Astrocyte (in vitro differentiated cells and primary cell): ENCODE data around the gene CDK6. TPM values are rescaled to one million over a fixed set of nuclear protein-coding genes. Genes with fewer than 3 reads are reported as not detected.

ENCODE experiments used
- DNase-seq: peaks from one replicate; pipeline ENCODE4 v3.0.0-alpha.2; 2010; ENCODE audit warnings: low read depth
- FAIRE-seq: peaks from 2 replicates; lab custom pipeline; 2011; peaks lifted over from hg19 to GRCh38; lab: Jason Lieb, UNC
- H2AFZ ChIP-seq: 2 replicates; pipeline ENCODE4 v1.6.0; 2012; ENCODE audit warnings: low read depth, low read length, inconsistent platforms
- H3K27ac ChIP-seq: 2 replicates; pipeline ENCODE4 v1.5.1; 2011; ENCODE audit warnings: low read depth, low read length, inconsistent platforms
- H3K27me3 ChIP-seq: 2 replicates; pipeline ENCODE4 v1.6.0; 2011; ENCODE audit warnings: low read length, inconsistent platforms; ENCODE audit not compliant: insufficient read depth
- H3K36me3 ChIP-seq: 2 replicates; pipeline ENCODE4 v1.5.1; 2011; ENCODE audit warnings: low read length, inconsistent platforms; ENCODE audit not compliant: insufficient read depth
- H3K4me1 ChIP-seq: 2 replicates; pipeline ENCODE4 v1.5.1; 2011; ENCODE audit warnings: low read length, inconsistent platforms; ENCODE audit not compliant: insufficient read depth
- H3K4me2 ChIP-seq: 2 replicates; pipeline ENCODE4 v1.6.0; 2012; ENCODE audit warnings: low read length, inconsistent platforms
- H3K4me3 ChIP-seq: 2 replicates; pipeline ENCODE4 v1.5.1; 2011; ENCODE audit warnings: low read depth, mild to moderate bottlenecking, low read length, inconsistent platforms; ENCODE audit not compliant: insufficient read depth
- H3K79me2 ChIP-seq: 2 replicates; pipeline ENCODE4 v1.6.0; 2012; ENCODE audit warnings: mild to moderate bottlenecking, low read length, inconsistent platforms; ENCODE audit not compliant: insufficient read depth
- H3K9ac ChIP-seq: 2 replicates; pipeline ENCODE4 v1.6.0; 2012; ENCODE audit warnings: mild to moderate bottlenecking, low read length, inconsistent platforms
- H3K9me3 ChIP-seq: 2 replicates; pipeline ENCODE4 v1.5.1; 2012; ENCODE audit warnings: low read depth, mild to moderate bottlenecking, low read length, inconsistent platforms; ENCODE audit not compliant: insufficient read depth
- H4K20me1 ChIP-seq: 2 replicates; pipeline ENCODE4 v1.6.0; 2012; ENCODE audit warnings: low read length, inconsistent platforms; ENCODE audit not compliant: insufficient read depth
- H3K27ac Mint-ChIP-seq: one replicate; pipeline ENCODE4 v1.8.0; 2021; ENCODE audit warnings: mild to moderate bottlenecking, mixed read lengths; ENCODE audit not compliant: unreplicated experiment
- H3K27me3 Mint-ChIP-seq: one replicate; pipeline ENCODE4 v1.8.0; 2021; ENCODE audit warnings: low read depth, mixed read lengths; ENCODE audit not compliant: unreplicated experiment
- H3K36me3 Mint-ChIP-seq: one replicate; pipeline ENCODE4 v1.8.0; 2021; ENCODE audit warnings: low read depth, mixed read lengths; ENCODE audit not compliant: unreplicated experiment
- H3K4me1 Mint-ChIP-seq: one replicate; pipeline ENCODE4 v1.8.0; 2021; ENCODE audit warnings: low read depth, mixed read lengths; ENCODE audit not compliant: unreplicated experiment
- H3K4me3 Mint-ChIP-seq: one replicate; pipeline ENCODE4 v1.8.0; 2021; ENCODE audit warnings: mild to moderate bottlenecking, moderate library complexity, mixed read lengths; ENCODE audit not compliant: unreplicated experiment
- H3K9me3 Mint-ChIP-seq: one replicate; pipeline ENCODE4 v1.8.0; 2021; ENCODE audit warnings: mild to moderate bottlenecking, mixed read lengths; ENCODE audit not compliant: unreplicated experiment
- CTCF ChIP-seq: IDR thresholded peaks from 2 replicates; pipeline ENCODE4 v1.5.1; 2011; ENCODE audit warnings: low read depth, mild to moderate bottlenecking, inconsistent platforms, low read length, moderate library complexity; ENCODE audit not compliant: insufficient read depth
- EZH2 ChIP-seq: IDR thresholded peaks from 2 replicates; pipeline ENCODE4 v1.6.1; 2012; ENCODE audit warnings: mild to moderate bottlenecking, low read length, inconsistent platforms; ENCODE audit not compliant: insufficient read depth
- total RNA-seq: library from RNA; stranded (reverse); gene quantifications from 2 replicates; pipeline ENCODE4 v1.2.1, GENCODE V29; 2021

The CDK6 gene
- total RNA-seq, 1 donor from 2014 or later, result 160 TPM

- Mint-ChIP-seq H3K9me3 (no peaks in the 10 kb centered on the region), H3K4me1 (peaks cover 39% of the 10 kb centered on the region), H3K27me3 (no peaks in the 10 kb centered on the region), H3K36me3 (peaks cover 7% of the 10 kb centered on the region), H3K4me3 (no peak overlapping the region), H3K27ac (no peak overlapping the region)
- DNase-seq (no peak), FAIRE-seq (no peak)
- H3K4me3 ChIP-seq, result no peak overlapping the region
- H3K4me1 ChIP-seq, result peaks cover 21% of the 10 kb centered on the region
- TF ChIP-seq CTCF (no peak), EZH2 (no peak)
- no peak overlapping the region for H3K9ac ChIP-seq
- H3K4me2 ChIP-seq, result no peak overlapping the region
- H3K9me3 ChIP-seq, result no peaks in the 10 kb centered on the region
- peak overlapping the region; percentile 15 for H3K27ac ChIP-seq
- H3K79me2 ChIP-seq, result peaks cover 95% of the 10 kb centered on the region
- H3K27me3 ChIP-seq, result no peaks in the 10 kb centered on the region
- peaks cover 5% of the 10 kb centered on the region for H3K36me3 ChIP-seq
- no peak overlapping the region for H2AFZ ChIP-seq
- H4K20me1 ChIP-seq, result peaks cover 11% of the 10 kb centered on the region
Measured at GRCh38 chr7:92742186-92742585, 94.2 kb downstream of the CDK6 start.

- H2AFZ ChIP-seq, result no peak overlapping the region
- H3K4me3 ChIP-seq, result no peak overlapping the region
- Mint-ChIP-seq H3K27ac (peak overlapping the region; percentile 91), H3K9me3 (no peaks in the 10 kb centered on the region), H3K4me1 (peaks cover 32% of the 10 kb centered on the region), H3K4me3 (peak overlapping the region; percentile 56), H3K27me3 (no peaks in the 10 kb centered on the region), H3K36me3 (peaks cover 7% of the 10 kb centered on the region)
- peaks cover 5% of the 10 kb centered on the region for H3K36me3 ChIP-seq
- H3K4me1 ChIP-seq, result peaks cover 16% of the 10 kb centered on the region
- TF ChIP-seq CTCF (no peak), EZH2 (no peak)
- H4K20me1 ChIP-seq, result peaks cover 14% of the 10 kb centered on the region
- H3K27ac ChIP-seq, result peak overlapping the region; percentile 72
- peak; percentile 97 for FAIRE-seq
- DNase-seq, result peak; percentile 95
- peak overlapping the region; percentile 37 for H3K9ac ChIP-seq
- H3K9me3 ChIP-seq, result no peaks in the 10 kb centered on the region
- H3K79me2 ChIP-seq, result peaks cover 93% of the 10 kb centered on the region
- no peaks in the 10 kb centered on the region for H3K27me3 ChIP-seq
- peak overlapping the region; percentile 68 for H3K4me2 ChIP-seq
Measured at GRCh38 chr7:92740700-92741126, 95.7 kb downstream of the CDK6 start.

- Histone ChIP-seq H3K4me1 (peaks cover 16% of the 10 kb centered on the region), H3K4me2 (peak overlapping the region; percentile 68), H3K4me3 (no peak overlapping the region), H3K36me3 (peaks cover 5% of the 10 kb centered on the region), H4K20me1 (peaks cover 14% of the 10 kb centered on the region), H3K27me3 (no peaks in the 10 kb centered on the region), H3K9ac (peak overlapping the region; percentile 25), H3K79me2 (peaks cover 93% of the 10 kb centered on the region), H2AFZ (no peak overlapping the region), H3K27ac (peak overlapping the region; percentile 72), H3K9me3 (no peaks in the 10 kb centered on the region)
- DNase-seq (no peak), FAIRE-seq (no peak)
- peaks cover 7% of the 10 kb centered on the region for H3K36me3 Mint-ChIP-seq
- no peak overlapping the region for H3K4me3 Mint-ChIP-seq
- no peaks in the 10 kb centered on the region for H3K9me3 Mint-ChIP-seq
- TF ChIP-seq CTCF (no peak), EZH2 (no peak)
- no peaks in the 10 kb centered on the region for H3K27me3 Mint-ChIP-seq
- H3K4me1 Mint-ChIP-seq, result peaks cover 32% of the 10 kb centered on the region
- H3K27ac Mint-ChIP-seq, result peak overlapping the region; percentile 91
Measured at GRCh38 chr7:92740134-92740533, 96.2 kb downstream of the CDK6 start.
